HepG2 (cell line): ENCODE results near the gene STK11. TPM values are rescaled to one million over a fixed set of nuclear protein-coding genes. Genes with fewer than 3 reads are reported as not detected.

ENCODE experiments used
- ATAC-seq: fragments of 200-7000 bp; cut with Tn5 transposase; 3 replicates; pipeline ENCODE4 v1.9.1; 2020; ENCODE audit warnings: mild to moderate bottlenecking, moderate library complexity
- BruUV-seq: library from RNA; stranded (reverse); fragments of 400-500 nt; replicated peaks from 2 replicates; lab custom pipeline; 2021; lab: Mats Ljungman, UMichigan
- CTCF ChIA-PET: fragments of 300-600 bp; formaldehyde crosslinking; extraction: SDS; loops from one replicate; lab custom pipeline; 2021; ENCODE audit warnings: low total read pairs, inconsistent platforms, low intra/inter-chr PET ratio; lab: Yijun Ruan, JAX
- POLR2A ChIA-PET: fragments of 350-600 bp; sonication (Branson Sonifier 250); formaldehyde crosslinking; loops from one replicate; lab custom pipeline; 2020; ENCODE audit warnings: antibody characterized with exemption, inconsistent platforms; lab: Yijun Ruan, JAX
- DNase-seq: peaks from one replicate; pipeline ENCODE4 v3.0.0-alpha.2; 2015; ENCODE audit warnings: low spot score
- FAIRE-seq: peaks from 3 replicates; lab custom pipeline; 2011; peaks lifted over from hg19 to GRCh38; lab: Jason Lieb, UNC
- H2AFZ ChIP-seq: one replicate; pipeline ENCODE4 v1.6.1; 2011; ENCODE audit warnings: low read length, inconsistent platforms
- H3K27ac ChIP-seq: fragments of 300-600 bp; 3 replicates; pipeline ENCODE4 v1.8.0; 2011; ENCODE audit warnings: mixed run types, mild to moderate bottlenecking, mixed read lengths, low read length, inconsistent platforms; ENCODE audit not compliant: insufficient read depth; ENCODE audit errors: extremely low read length
- H3K27me3 ChIP-seq, 2 experiments: fragments of 200-600 bp in 1 of 2; 2 replicates in 1 of 2; 3 replicates in 1 of 2; pipeline versions ENCODE4 v1.6.0 to v1.8.0; 2011; ENCODE audit warnings: low read length in 2 of 2, mild to moderate bottlenecking in 2 of 2, moderate library complexity in 2 of 2, inconsistent platforms in 1 of 2; ENCODE audit not compliant: insufficient read depth in 2 of 2, control insufficient read depth in 1 of 2
- H3K36me3 ChIP-seq, 2 experiments: fragments of 200-600 bp in 1 of 2; replicated peaks in 1 of 2; 2 replicates in 1 of 2; 3 replicates in 1 of 2; pipeline versions ENCODE4 v1.5.1 to v1.8.0; 2011; ENCODE audit warnings: low read length in 2 of 2, inconsistent platforms in 1 of 2; ENCODE audit not compliant: insufficient read depth in 2 of 2, control insufficient read depth in 1 of 2
- H3K4me1 ChIP-seq: 2 replicates; pipeline ENCODE4 v1.5.1; 2012; ENCODE audit warnings: low read length, inconsistent platforms; ENCODE audit not compliant: insufficient read depth
- H3K4me2 ChIP-seq: 2 replicates; pipeline ENCODE4 v1.6.0; 2011; ENCODE audit warnings: low read depth, low read length, inconsistent platforms
- H3K4me3 ChIP-seq, 3 experiments: fragments of 200-600 bp in 1 of 3; sonication (generic), shearing (Covaris generic) in 1 of 3; replicated peaks in 1 of 3; 2 replicates each; pipeline ENCODE4 v1.5.1; 2011 to 2016; ENCODE audit warnings: low read length in 3 of 3, inconsistent platforms in 2 of 3, low read depth in 2 of 3, mild to moderate bottlenecking in 2 of 3, control low read depth in 1 of 3, mixed read lengths in 1 of 3; ENCODE audit not compliant: insufficient read depth in 1 of 3
- H3K79me2 ChIP-seq: one replicate; pipeline ENCODE4 v1.6.1; 2011; ENCODE audit warnings: low read length, inconsistent platforms; ENCODE audit not compliant: insufficient read depth
- H3K9ac ChIP-seq: 2 replicates; pipeline ENCODE4 v1.6.0; 2011; ENCODE audit warnings: mild to moderate bottlenecking, low read depth, low read length, inconsistent platforms; ENCODE audit not compliant: insufficient read depth
- H3K9me3 ChIP-seq: 2 replicates; pipeline ENCODE4 v1.5.1; 2012; ENCODE audit warnings: mild to moderate bottlenecking, low read length
- H4K20me1 ChIP-seq: 2 replicates; pipeline ENCODE4 v1.6.0; 2011; ENCODE audit warnings: inconsistent platforms, mild to moderate bottlenecking, low read length, moderate library complexity; ENCODE audit not compliant: insufficient read depth
- HNRNPH1 ChIP-seq: fragments of 200-400 bp; formaldehyde crosslinking; optimal IDR thresholded peaks from 2 replicates; pipeline ENCODE3; 2017; ENCODE audit warnings: mild to moderate bottlenecking, low read depth, low read length
- HNRNPL ChIP-seq: fragments of 200-400 bp; formaldehyde crosslinking; IDR thresholded peaks from 2 replicates; pipeline ENCODE4 v1.6.1; 2017; ENCODE audit warnings: mild to moderate bottlenecking, low read depth, low read length
- RBFOX2 ChIP-seq: fragments of 200-400 bp; formaldehyde crosslinking; IDR thresholded peaks from 2 replicates; pipeline ENCODE4 v1.6.1; 2017; ENCODE audit warnings: low read depth, mild to moderate bottlenecking, low read length
- SNRNP70 ChIP-seq: fragments of 200-400 bp; formaldehyde crosslinking; IDR thresholded peaks from 2 replicates; pipeline ENCODE4 v1.6.1; 2017; ENCODE audit warnings: mild to moderate bottlenecking, low read depth, low read length, moderate library complexity
- ZBTB33 ChIP-seq: sonication (generic); formaldehyde crosslinking; IDR thresholded peaks from 2 replicates; pipeline ENCODE4 v1.4.0; 2020; ENCODE audit warnings: missing genetic modification reagents
- WGBS: methylation state at CpG from one replicate; pipeline ENCODE4 v1.1.6; 2017; ENCODE audit warnings: low lambda C conversion rate; 5-methylcytosine and 5-hydroxymethylcytosine counted together
- in situ Hi-C: cut with HindIII; loops from 2 replicates; pipeline ENCODE4 v1.10.0; 2017; ENCODE audit warnings: low pct_unique_long_range_greater_than_20kb; ENCODE audit not compliant: extremely low pct_ligation_motif_present
- intact Hi-C: fragments of 100-400 bp; cut with micrococcal nuclease; formaldehyde crosslinking; loops from one replicate; pipeline ENCODE4 v1.10.0; 2022; ENCODE audit not compliant: unreplicated experiment
- polyA plus RNA-seq, 8 experiments: library from polyadenylated mRNA; depleted of rRNA in 3 of 8; stranded (reverse) in 7 of 8; unstranded in 1 of 8; fragments of >200 nt; fragmentation: Illumina TruSeq in 4 of 8; extraction: Trizol in 4 of 8; gene quantifications; 2 replicates each; pipeline versions ENCODE4 v1.2.1 to v1.2.3, GENCODE V29; 2011 to 2016; ENCODE audit warnings: low read depth in 4 of 8, missing spikeins in 1 of 8, mixed read lengths in 1 of 8; ENCODE audit not compliant: insufficient read depth in 1 of 8
- total RNA-seq, 5 experiments: library from RNA; depleted of rRNA; stranded (reverse); fragments of >200 nt; fragmentation: Illumina TruSeq; extraction: Trizol; gene quantifications; 2 replicates each; pipeline ENCODE4 v1.2.3, GENCODE V29; 2016; ENCODE audit warnings: low read depth in 1 of 5

STK11 gene
- total and polyA plus RNA-seq, 2 of the 13 experiments (the other 11 are each of a cell fraction or from before 2014, with no cell fraction given), result 27.5 to 43.6 TPM

- H3K36me3 ChIP-seq, result peaks cover 12 to 15% of the 10 kb centered on the region in 2 experiments; a peak in 3 of 5 replicates
- no CpG with 5 or more reads among the region's 50 CpGs for WGBS
- POLR2A ChIA-PET, result no interaction called here
- CTCF ChIA-PET, result no interaction called here
- H3K4me1 ChIP-seq, result peaks cover 10% of the 10 kb centered on the region
- no peak for DNase-seq
- no peaks in the 10 kb centered on the region for H3K9me3 ChIP-seq
- FAIRE-seq, result no peak
- no peak overlapping the region for H3K27ac ChIP-seq
- TF ChIP-seq HNRNPH1 (no peak), SNRNP70 (no peak), RBFOX2 (peak; percentile 34; the same call in 1 of the 2 replicates), ZBTB33 (CRISPR knock-in tag) (peak; percentile 87), HNRNPL (0 out of 2 replicates have a peak, but pooled peaks have one; percentile 18)
- no peak; the same call in 2 of the 3 replicates for ATAC-seq
- no peak overlapping the region for H2AFZ ChIP-seq
- H3K4me3 ChIP-seq, result no peak overlapping the region
- no peaks in the 10 kb centered on the region for H3K79me2 ChIP-seq
- H3K27me3 ChIP-seq, result no peaks in the 10 kb centered on the region
- intact Hi-C loops, result no loop called here
- no peaks in the 10 kb centered on the region for H4K20me1 ChIP-seq
- in situ Hi-C loops, result no loop called here
- H3K9ac ChIP-seq, result no peak overlapping the region
- no TSS peak for BruUV-seq
- no peak overlapping the region for H3K4me2 ChIP-seq
These were observed 21.1 kb downstream of the STK11 start for GRCh38 chr19:1226522-1227303.
